ENCODE measurements around the gene SLC35G2.

SLC35G2 gene

GRCh38 chr3:136903899-136904298 is 85.0 kb downstream of the SLC35G2 start:
- H3K27ac ChIP-seq = no peak overlapping the region
- TF ChIP-seq ZFX (IDR thresholded peaks at IDR 0.05; ENCODE audit: borderline replicate concordance) = no peak
- TF ChIP-seq CTCF (IDR thresholded peaks at IDR 0.05) = no peak

GRCh38 chr3:136904746-136905145 is 85.8 kb downstream of the SLC35G2 start:
- H3K27ac ChIP-seq = no peak overlapping the region
- no peak for TF ChIP-seq CTCF (IDR thresholded peaks at IDR 0.05)
- TF ChIP-seq ZFX (IDR thresholded peaks at IDR 0.05; ENCODE audit: borderline replicate concordance) = no peak

Data from 22Rv1 (cell line).